Stimulated activated CD4-positive, alpha-beta T cell treated with anti-CD3 and anti-CD28 coated beads, Interleukin-1b, Interleukin-23, amount 100 ng/mL, for 4 hours (primary cell): Measurements from ENCODE around the gene CEP41.

Experiments used
- DNase-seq, 2 donors: peaks; one replicate each; pipeline ENCODE4 v3.0.0-alpha.2; 2020; ENCODE audit warnings: low read depth in 2 of 2

CEP41 gene

GRCh38 chr7:130369110-130369711 is 71.6 kb downstream of the CEP41 start:
- no peak for DNase-seq

GRCh38 chr7:130367836-130368746 is 72.7 kb downstream of the CEP41 start:
- DNase-seq = no peak

- DNase-seq = no peak
Measured at GRCh38 chr7:130367088-130367755, 73.6 kb downstream of the CEP41 start.

GRCh38 chr7:130366564-130366963 is 74.3 kb downstream of the CEP41 start:
- no peak for DNase-seq

GRCh38 chr7:130365511-130366441 is 75.0 kb downstream of the CEP41 start:
- DNase-seq = no peak

- no peak for DNase-seq
Measured at GRCh38 chr7:130365088-130365487, 75.7 kb downstream of the CEP41 start.

GRCh38 chr7:130364451-130364850 is 76.4 kb downstream of the CEP41 start:
- DNase-seq = no peak

- peak in 1 of 2 donors; percentile 1 for DNase-seq
Measured at GRCh38 chr7:130363026-130363847, 77.6 kb downstream of the CEP41 start.

- DNase-seq = no peak
Measured at GRCh38 chr7:130362251-130362816, 78.5 kb downstream of the CEP41 start.

- DNase-seq = no peak
Measured at GRCh38 chr7:130361681-130362080, 79.1 kb downstream of the CEP41 start.

GRCh38 chr7:130360518-130360917 is 80.3 kb downstream of the CEP41 start:
- no peak for DNase-seq

GRCh38 chr7:130359276-130359857 is 81.4 kb downstream of the CEP41 start:
- DNase-seq = no peak

GRCh38 chr7:130358471-130358870 is 82.3 kb downstream of the CEP41 start:
- DNase-seq = no peak

- no peak for DNase-seq
Measured at GRCh38 chr7:130356876-130357611, 83.8 kb downstream of the CEP41 start.

- no peak for DNase-seq
Measured at GRCh38 chr7:130356121-130356875, 84.5 kb downstream of the CEP41 start.

GRCh38 chr7:130353196-130353595 is 87.6 kb downstream of the CEP41 start:
- DNase-seq = no peak

GRCh38 chr7:130352194-130353074 is 88.4 kb downstream of the CEP41 start:
- no peak for DNase-seq

- no peak for DNase-seq
Measured at GRCh38 chr7:130351791-130352090, 89.1 kb downstream of the CEP41 start.
